ENCODE results near the gene GTPBP6. TPM values are rescaled to one million over a fixed set of nuclear protein-coding genes. Genes with fewer than 3 reads are reported as not detected.

The GTPBP6 gene
- total RNA-seq, 1 donor, result 25.5 TPM

DNA sequence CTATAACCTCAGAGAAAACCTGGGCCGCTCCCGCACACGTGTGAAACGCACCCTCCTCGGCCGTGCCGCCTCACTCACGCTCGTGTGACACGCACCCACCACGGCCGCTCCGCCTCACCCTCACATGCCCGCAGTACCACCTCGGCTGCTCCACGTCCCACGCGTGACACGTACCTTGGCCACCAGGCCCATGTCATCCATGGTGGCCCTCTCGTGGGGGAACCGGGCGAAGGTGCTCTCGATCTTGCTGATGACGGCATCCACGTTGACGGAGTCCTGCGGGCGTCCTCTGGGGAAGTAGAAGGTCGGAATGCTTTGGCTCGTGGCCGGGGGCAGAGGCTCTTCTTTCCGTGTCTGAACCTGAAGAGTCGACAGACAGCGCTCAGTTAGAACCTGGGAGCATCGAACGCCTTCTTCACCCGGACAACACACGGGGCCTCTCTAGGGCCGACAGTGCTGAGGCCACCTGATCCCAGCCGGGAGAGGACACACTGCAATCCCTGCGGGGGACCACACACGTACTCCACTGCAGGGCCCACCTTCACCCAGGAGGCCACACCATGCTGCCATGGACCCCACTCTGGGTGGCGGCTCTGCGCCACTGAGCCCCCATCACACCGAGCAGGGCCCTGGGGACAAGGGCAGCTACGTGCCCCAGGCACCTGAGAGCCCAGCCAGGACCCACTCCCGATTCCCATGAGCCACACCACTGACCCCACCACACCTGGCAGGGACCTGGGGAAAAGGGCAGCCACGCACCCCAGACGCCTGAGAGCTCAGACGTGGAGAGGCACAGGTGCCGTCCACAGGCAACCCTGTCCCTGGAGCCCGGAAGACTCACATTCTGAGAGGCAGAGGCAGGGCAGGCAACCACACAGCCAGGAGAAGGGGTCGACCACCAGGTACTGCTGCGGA, 42.9 kb upstream of the GTPBP6 start:
- no peak overlapping the region for H3K4me3 ChIP-seq (ENCODE audit: low read depth, low read length)
- no peak for DNase-seq (ENCODE audit: low read depth)
- TF ChIP-seq, protein P1, sequence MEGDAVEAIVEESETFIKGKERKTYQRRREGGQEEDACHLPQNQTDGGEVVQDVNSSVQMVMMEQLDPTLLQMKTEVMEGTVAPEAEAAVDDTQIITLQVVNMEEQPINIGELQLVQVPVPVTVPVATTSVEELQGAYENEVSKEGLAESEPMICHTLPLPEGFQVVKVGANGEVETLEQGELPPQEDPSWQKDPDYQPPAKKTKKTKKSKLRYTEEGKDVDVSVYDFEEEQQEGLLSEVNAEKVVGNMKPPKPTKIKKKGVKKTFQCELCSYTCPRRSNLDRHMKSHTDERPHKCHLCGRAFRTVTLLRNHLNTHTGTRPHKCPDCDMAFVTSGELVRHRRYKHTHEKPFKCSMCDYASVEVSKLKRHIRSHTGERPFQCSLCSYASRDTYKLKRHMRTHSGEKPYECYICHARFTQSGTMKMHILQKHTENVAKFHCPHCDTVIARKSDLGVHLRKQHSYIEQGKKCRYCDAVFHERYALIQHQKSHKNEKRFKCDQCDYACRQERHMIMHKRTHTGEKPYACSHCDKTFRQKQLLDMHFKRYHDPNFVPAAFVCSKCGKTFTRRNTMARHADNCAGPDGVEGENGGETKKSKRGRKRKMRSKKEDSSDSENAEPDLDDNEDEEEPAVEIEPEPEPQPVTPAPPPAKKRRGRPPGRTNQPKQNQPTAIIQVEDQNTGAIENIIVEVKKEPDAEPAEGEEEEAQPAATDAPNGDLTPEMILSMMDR (IDR thresholded peaks at IDR 0.05; ENCODE audit: insufficient read depth, low read depth, low read length), result no peak

DNA sequence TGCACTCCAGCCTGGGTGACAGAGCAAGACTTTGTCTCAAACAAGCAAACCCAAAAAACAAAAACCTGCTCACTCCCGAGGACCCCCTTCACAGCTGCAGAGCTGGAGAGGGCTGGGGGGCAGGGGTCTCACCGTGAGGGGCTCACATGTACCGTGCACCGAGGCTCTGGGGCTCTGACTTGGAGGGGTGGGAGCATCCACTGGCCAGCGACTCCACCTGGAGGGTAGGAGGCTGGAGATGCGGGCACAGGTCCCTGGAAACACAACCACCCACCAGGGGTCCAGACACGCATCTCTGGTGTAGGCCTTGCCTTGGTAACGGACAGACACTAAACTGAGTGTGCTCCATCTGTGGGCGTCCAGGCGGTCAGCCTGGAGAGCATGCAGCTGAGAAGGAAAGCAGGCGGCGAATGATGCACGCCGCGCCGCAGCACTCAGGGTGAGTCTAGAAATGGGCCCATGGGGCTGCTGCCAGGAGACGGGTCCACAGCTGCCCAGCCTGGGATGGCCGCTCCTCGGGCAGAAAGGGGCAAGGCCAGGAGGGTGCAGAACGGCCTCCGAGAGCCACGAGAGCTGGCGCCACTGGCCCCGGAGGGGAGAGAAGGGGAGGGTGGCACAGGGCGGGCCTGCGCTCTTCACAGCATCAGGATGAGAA, 42.0 kb upstream of the GTPBP6 start:
- TF ChIP-seq, protein P1 (IDR thresholded peaks at IDR 0.05; ENCODE audit: insufficient read depth, low read depth, low read length), result no peak
- H3K4me3 ChIP-seq (ENCODE audit: low read depth, low read length), result no peak overlapping the region
- DNase-seq (ENCODE audit: low read depth), result no peak

DNA sequence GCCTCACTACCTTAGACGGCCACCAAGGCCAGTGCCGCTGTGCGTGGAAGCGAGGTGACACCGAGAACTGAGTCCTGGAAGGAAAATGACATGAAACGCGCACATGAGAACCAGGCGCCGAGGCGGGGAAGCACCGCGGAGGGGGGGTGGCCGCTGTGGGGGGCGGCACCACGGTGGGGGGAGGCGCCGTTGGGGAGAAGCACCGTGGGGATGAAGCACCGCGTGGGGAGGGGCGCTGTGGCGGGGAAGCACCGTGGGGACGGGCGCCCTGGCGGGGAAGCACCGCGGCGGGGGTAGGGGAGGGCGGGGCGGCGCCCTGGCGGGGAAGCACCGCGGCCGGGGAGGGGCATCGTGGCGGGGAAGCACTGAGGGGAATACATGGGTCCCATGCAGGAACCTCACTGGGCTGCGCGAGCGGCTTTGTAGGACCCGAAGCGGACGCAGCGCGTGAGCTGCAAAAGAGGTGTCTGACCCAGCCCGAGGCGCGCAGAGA, 40.1 kb upstream of the GTPBP6 start:
- TF ChIP-seq, protein P1 (IDR thresholded peaks at IDR 0.05; ENCODE audit: insufficient read depth, low read depth, low read length), result no peak
- DNase-seq (ENCODE audit: low read depth), result no peak
- no peak overlapping the region for H3K4me3 ChIP-seq (ENCODE audit: low read depth, low read length)

DNA sequence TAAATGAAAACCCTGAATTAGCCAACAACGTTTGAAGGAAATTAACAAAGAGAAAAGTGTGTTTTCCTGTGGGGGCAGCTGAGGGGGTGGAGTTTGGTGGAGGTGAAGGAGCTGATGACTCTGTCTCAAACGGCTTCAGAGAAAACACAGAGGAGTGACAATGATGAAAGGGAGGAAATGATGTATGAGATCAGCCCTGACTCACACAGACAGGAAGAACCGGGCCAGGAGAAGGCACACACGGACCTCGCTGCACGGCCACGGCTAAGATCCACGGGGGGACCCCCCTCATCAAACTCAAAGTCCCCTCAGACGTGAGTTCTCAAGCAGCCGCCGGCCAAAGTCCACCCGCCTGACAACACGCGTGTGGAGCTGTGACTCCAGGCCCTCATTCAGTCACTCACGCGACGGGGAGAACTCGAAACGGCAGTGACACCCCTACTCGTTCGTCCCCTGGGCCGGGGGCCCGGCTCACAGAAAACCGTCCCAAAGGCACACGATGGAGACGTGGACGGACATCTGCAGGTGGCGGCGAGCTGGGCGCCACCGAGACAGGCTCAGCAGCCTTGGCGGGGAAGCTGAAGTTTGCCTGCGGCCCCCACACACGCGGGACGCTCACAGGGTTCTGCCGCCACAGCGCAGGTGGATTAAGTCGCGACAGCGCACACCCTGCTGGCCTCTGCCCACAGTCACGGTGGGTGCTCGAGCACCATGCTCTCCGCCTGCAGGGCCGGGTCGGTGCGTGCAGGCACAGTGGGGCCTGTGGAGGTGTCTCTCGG, 39.3 kb upstream of the GTPBP6 start:
- TF ChIP-seq, protein P1 (IDR thresholded peaks at IDR 0.05; ENCODE audit: insufficient read depth, low read depth, low read length), result no peak
- H3K4me3 ChIP-seq (ENCODE audit: low read depth, low read length), result no peak overlapping the region
- no peak for DNase-seq (ENCODE audit: low read depth)

DNA sequence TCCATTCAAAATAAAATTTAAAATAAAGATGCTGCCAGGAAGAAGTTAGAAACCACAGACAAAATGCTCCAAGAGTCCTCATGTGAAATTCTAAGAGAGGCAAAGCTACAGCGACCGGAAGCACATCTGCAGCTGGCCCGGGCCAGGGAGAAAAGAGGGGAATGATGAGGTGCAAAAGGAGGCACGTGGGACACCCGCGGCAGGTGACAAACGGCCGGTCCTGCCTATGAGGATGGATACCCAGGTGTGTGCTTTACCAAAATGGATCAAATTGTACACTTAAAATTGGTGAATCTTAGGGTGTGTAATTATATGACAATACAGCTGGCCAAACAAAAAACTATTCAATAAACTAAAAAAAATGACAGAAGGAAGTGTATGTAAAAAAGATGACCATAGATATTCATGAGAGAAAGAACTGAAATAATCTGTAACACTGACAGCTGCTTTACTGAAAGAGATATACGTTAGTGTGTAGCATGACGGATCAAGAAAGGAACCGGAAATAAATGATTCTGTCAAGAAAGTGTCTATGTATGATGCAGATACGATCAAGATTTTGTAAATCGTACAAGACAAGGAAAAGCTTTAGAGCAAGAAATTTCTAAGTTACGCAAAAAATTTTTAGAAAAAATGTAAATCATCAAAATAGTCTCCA, 38.6 kb upstream of the GTPBP6 start:
- TF ChIP-seq, protein P1 (IDR thresholded peaks at IDR 0.05; ENCODE audit: insufficient read depth, low read depth, low read length), result no peak
- no peak for DNase-seq (ENCODE audit: low read depth)

More for the DNA sequence above, 38.6 kb upstream of the GTPBP6 start:
- no peak overlapping the region for H3K4me3 ChIP-seq (ENCODE audit: low read depth, low read length)

All from fibroblast of villous mesenchyme (primary cell).